Measurements from ENCODE around the gene IER5L. TPM values are rescaled to one million over a fixed set of nuclear protein-coding genes. Genes with fewer than 3 reads are reported as not detected.

The IER5L gene
- total RNA-seq, result 10 to 100 TPM; 17.9 to 21.4 TPM
- 1 to 10 TPM; 5.7 to 9.6 (median 7.2) TPM for polyA plus RNA-seq (ENCODE audit: insufficient read length in 6 of 6)
- long read RNA-seq, donor 1, transcript IER5L-201 (1 exons, 2,711 nt), result major isoform, 50 of 50 reads
- long read RNA-seq, donor 1, partial matches to known transcripts, result 0 of 50 reads
- long read RNA-seq, donor 1, other reads (novel, unspliced or antisense), result 0 of 50 reads
- long read RNA-seq, donor 2, transcript IER5L-201 (1 exons, 2,711 nt), result major isoform, 50 of 50 reads
- long read RNA-seq, donor 2, partial matches to known transcripts, result 0 of 50 reads
- long read RNA-seq, donor 2, other reads (novel, unspliced or antisense), result 0 of 50 reads
- long read RNA-seq, donor 3, transcript IER5L-201 (1 exons, 2,711 nt), result major isoform, 23 of 23 reads
- long read RNA-seq, donor 3, partial matches to known transcripts, result 0 of 23 reads
- long read RNA-seq, donor 3, other reads (novel, unspliced or antisense), result 0 of 23 reads
- long read RNA-seq, donor 4, partial matches to known transcripts, result 0 of 2 reads
- long read RNA-seq, donor 4, other reads (novel, unspliced or antisense), result 0 of 2 reads
- long read RNA-seq, donor 5, transcript IER5L-201 (1 exons, 2,711 nt), result major isoform, 51 of 51 reads
- long read RNA-seq, donor 5, partial matches to known transcripts, result 0 of 51 reads
- long read RNA-seq, donor 5, other reads (novel, unspliced or antisense), result 0 of 51 reads
- long read RNA-seq, donor 6, transcript IER5L-201 (1 exons, 2,711 nt), result major isoform, 28 of 28 reads
- long read RNA-seq, donor 6, partial matches to known transcripts, result 0 of 28 reads
- long read RNA-seq, donor 6, other reads (novel, unspliced or antisense), result 0 of 28 reads
- long read RNA-seq, donor 7, transcript IER5L-201 (1 exons, 2,711 nt), result major isoform, 15 of 15 reads
- long read RNA-seq, donor 7, partial matches to known transcripts, result 0 of 15 reads
- long read RNA-seq, donor 7, other reads (novel, unspliced or antisense), result 0 of 15 reads
- long read RNA-seq, donor 8, transcript IER5L-201 (1 exons, 2,711 nt), result major isoform, 20 of 20 reads
- long read RNA-seq, donor 8, partial matches to known transcripts, result 0 of 20 reads
- long read RNA-seq, donor 8, other reads (novel, unspliced or antisense), result 0 of 20 reads
- long read RNA-seq, donor 9, partial matches to known transcripts, result 0 of 1 reads
- long read RNA-seq, donor 9, other reads (novel, unspliced or antisense), result 0 of 1 reads
- long read RNA-seq, donor 10, partial matches to known transcripts, result 0 of 3 reads
- long read RNA-seq, donor 10, other reads (novel, unspliced or antisense), result 0 of 3 reads
- long read RNA-seq, donor 11, transcript IER5L-201 (1 exons, 2,711 nt), result major isoform, 17 of 17 reads
- long read RNA-seq, donor 11, partial matches to known transcripts, result 0 of 17 reads
- long read RNA-seq, donor 11, other reads (novel, unspliced or antisense), result 0 of 17 reads
- long read RNA-seq, donor 12, transcript IER5L-201 (1 exons, 2,711 nt), result major isoform, 24 of 24 reads
- long read RNA-seq, donor 12, partial matches to known transcripts, result 0 of 24 reads
- long read RNA-seq, donor 12, other reads (novel, unspliced or antisense), result 0 of 24 reads

DNA sequence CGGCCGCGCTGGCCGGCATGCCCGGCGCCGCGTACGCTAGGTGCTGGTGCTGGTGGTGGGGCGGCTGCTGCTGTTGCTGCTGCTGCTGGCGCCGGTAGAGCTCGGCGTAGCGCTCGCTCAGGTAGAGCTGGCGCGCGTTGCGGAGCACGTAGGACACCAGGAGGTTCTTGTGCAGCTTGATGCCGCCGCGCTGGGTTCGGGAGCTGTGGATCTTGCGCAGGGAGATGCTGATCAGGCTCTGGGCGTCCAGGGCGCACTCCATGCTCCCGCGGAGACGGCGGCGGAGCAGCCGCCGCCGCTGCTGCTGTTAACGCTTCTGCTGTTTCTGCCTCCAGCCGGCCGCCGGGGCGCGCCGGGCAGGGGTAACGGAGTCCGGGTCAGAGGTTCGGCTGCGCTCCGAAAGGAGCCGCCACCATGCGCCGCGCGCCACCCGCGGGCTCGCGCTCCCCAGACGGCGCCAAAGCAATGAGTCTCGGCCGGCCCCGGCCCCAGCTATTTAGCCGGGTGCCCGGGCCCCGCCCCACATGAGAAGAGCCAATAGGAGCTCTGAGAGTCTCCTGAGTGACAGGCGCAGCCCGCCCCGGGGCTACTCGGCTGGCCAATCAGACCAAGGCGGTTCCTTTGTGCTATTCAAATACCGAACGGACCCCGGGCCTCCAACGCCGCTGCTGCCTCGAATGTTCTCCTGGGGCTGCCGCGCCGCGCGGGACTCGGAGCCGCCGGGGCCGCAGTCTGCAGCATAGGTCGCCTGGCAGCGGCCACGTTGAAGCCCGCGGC, at the start of gene IER5L:
Gene IER5L (minus strand): TSS at position 471 of the 777 bp plus-strand sequence. CDS start 209 bp downstream, at position 262.
- H3K27me3 ChIP-seq, result peaks cover 0 to 19% of the 10 kb centered on the region in 2 donors
- peak within 1 kb of the TSS; percentile 87 to 93 for H3K4me3 ChIP-seq
- DNase-seq (peak; percentile 94 to 97 (median 96)), ATAC-seq (peak; percentile 73)
- intact Hi-C loops (cut with DNase I), result loop anchor here in 1 of 2 donors (5.0 to 10.0 kb wide), 2 partner anchors 304 to 437 kb away; no protein-coding TSS in a partner anchor
- H3K4me1 ChIP-seq, result peaks cover 6 to 40% of the 10 kb centered on the region in 2 donors
- H3K9me3 ChIP-seq, result no peaks in the 10 kb centered on the region
- H3K36me3 ChIP-seq, result no peaks in the 10 kb centered on the region
- peak within 1 kb of the TSS; percentile 93 to 100 for H3K27ac ChIP-seq
- TF ChIP-seq, protein P1, sequence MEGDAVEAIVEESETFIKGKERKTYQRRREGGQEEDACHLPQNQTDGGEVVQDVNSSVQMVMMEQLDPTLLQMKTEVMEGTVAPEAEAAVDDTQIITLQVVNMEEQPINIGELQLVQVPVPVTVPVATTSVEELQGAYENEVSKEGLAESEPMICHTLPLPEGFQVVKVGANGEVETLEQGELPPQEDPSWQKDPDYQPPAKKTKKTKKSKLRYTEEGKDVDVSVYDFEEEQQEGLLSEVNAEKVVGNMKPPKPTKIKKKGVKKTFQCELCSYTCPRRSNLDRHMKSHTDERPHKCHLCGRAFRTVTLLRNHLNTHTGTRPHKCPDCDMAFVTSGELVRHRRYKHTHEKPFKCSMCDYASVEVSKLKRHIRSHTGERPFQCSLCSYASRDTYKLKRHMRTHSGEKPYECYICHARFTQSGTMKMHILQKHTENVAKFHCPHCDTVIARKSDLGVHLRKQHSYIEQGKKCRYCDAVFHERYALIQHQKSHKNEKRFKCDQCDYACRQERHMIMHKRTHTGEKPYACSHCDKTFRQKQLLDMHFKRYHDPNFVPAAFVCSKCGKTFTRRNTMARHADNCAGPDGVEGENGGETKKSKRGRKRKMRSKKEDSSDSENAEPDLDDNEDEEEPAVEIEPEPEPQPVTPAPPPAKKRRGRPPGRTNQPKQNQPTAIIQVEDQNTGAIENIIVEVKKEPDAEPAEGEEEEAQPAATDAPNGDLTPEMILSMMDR (IDR thresholded peaks at IDR 0.05), result no peak

DNA sequence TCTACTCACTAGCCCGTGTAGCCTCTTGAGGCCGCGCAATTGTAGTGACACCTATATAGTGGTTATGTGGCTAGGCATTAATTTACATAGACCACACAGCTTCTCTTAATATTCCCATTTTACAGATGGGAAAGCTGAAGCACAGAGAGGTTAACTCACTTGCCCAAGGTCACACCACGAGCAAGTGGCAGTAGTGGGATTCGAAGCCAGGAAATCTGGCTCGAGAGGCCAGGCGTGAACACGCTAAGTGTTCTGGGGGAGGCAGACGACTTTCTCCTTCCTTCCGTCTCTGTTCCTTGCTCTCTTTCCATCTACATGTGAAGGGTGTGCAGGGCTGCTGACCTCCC, 49.8 kb upstream of the IER5L start:
- TF ChIP-seq, protein P1 (IDR thresholded peaks at IDR 0.05), result no peak
- Histone ChIP-seq H3K27me3 (no peaks in the 10 kb centered on the region), H3K27ac (no peak overlapping the region), H3K4me1 (peaks cover 0 to 9% of the 10 kb centered on the region in 2 donors), H3K9me3 (no peaks in the 10 kb centered on the region), H3K36me3 (no peaks in the 10 kb centered on the region), H3K4me3 (no peak overlapping the region)
- no peak for ATAC-seq
- intact Hi-C loops (cut with DNase I), result no loop called here
- no peak for DNase-seq

DNA sequence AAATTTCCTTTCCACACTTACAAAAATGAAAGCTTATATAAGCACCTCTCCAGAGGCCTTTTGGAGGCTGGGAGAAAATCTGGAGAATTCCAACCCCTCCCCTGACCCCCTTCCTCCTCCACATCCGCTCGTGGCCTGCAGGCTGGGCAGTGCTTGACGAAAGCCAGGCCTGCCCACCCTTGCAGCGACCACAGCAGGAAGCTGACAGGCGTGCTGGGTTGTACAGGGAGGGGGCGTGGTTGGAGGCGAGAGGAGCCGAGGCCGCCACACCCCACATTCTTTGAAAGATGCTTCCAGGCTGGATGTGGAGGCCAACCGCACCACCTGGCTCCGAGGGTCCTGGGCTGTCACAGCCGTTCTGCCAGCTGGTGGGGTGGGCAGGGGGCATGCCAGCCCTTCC, 47.8 kb upstream of the IER5L start:
- H3K27me3 ChIP-seq, result no peaks in the 10 kb centered on the region
- no peaks in the 10 kb centered on the region for H3K9me3 ChIP-seq
- H3K27ac ChIP-seq, result peak overlapping the region in 1 of 2 donors; percentile 8
- no peak overlapping the region for H3K4me3 ChIP-seq
- TF ChIP-seq, protein P1 (IDR thresholded peaks at IDR 0.05), result no peak
- ATAC-seq (peak; percentile 75), DNase-seq (peak in 3 of 4 donors; percentile 52 to 81 (median 66))
- peaks cover 0 to 9% of the 10 kb centered on the region in 2 donors for H3K4me1 ChIP-seq
- no peaks in the 10 kb centered on the region for H3K36me3 ChIP-seq
- intact Hi-C loops (cut with DNase I), result no loop called here

DNA sequence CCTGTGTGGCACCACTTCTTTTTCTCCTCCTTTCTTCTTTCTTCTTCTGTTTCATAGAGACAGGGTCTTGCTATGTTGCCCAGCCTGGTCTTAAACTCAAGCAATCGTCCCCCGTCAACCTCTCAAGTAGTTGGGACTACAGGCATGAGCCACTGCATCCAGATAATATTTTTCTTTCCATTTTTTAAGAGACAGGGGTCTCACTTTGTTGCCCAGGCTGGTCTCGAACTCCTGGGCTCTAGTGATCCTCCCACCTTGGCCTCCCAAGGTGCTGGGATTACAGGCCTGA, 47.4 kb upstream of the IER5L start:
- H3K36me3 ChIP-seq, result no peaks in the 10 kb centered on the region
- H3K27ac ChIP-seq, result peak overlapping the region; percentile 8 to 13
- TF ChIP-seq, protein P1 (IDR thresholded peaks at IDR 0.05), result no peak
- no peak overlapping the region for H3K4me3 ChIP-seq
- ATAC-seq (no peak), DNase-seq (peak in 1 of 4 donors; percentile 0)
- no peaks in the 10 kb centered on the region for H3K9me3 ChIP-seq
- H3K27me3 ChIP-seq, result no peaks in the 10 kb centered on the region
- intact Hi-C loops (cut with DNase I), result no loop called here
- peaks cover 0 to 9% of the 10 kb centered on the region in 2 donors for H3K4me1 ChIP-seq
